Liver (tissue), 3 donors: ENCODE measurements around the gene HNRNPA3.

ENCODE experiments used
- ATF3 ChIP-seq: IDR thresholded peaks from 2 replicates; pipeline ENCODE4 v1.6.1; 2016; ENCODE audit warnings: antibody characterized with exemption
- CTCF ChIP-seq: fragments of 150-350 bp; IDR thresholded peaks from 2 replicates; pipeline ENCODE4 v1.5.1; 2017; ENCODE audit warnings: improper control_type of control experiment, low read depth, low read length; ENCODE audit not compliant: missing input control
- EGR1 ChIP-seq, 2 donors: IDR thresholded peaks; 2 replicates each; pipeline ENCODE4 v1.6.1; 2016 to 2018; ENCODE audit warnings: antibody characterized with exemption in 2 of 2, low read depth in 2 of 2
- FOXA1 ChIP-seq: IDR thresholded peaks from 2 replicates; pipeline ENCODE4 v1.6.1; 2016; ENCODE audit warnings: antibody characterized with exemption
- GABPA ChIP-seq, 2 donors: IDR thresholded peaks in 1 of 2; conservative IDR thresholded peaks in 1 of 2; 2 replicates each; pipeline ENCODE4 v1.6.1; 2016; ENCODE audit warnings: antibody characterized with exemption in 2 of 2, mild to moderate bottlenecking in 1 of 2, moderate library complexity in 1 of 2
- JUND ChIP-seq, 2 donors: IDR thresholded peaks; 2 replicates each; pipeline ENCODE4 v1.6.1; 2016; ENCODE audit warnings: antibody characterized with exemption in 2 of 2
- MAX ChIP-seq: IDR thresholded peaks from 2 replicates; pipeline ENCODE4 v1.6.1; 2016; ENCODE audit warnings: antibody characterized with exemption
- REST ChIP-seq: IDR thresholded peaks from 2 replicates; pipeline ENCODE4 v1.6.1; 2016; ENCODE audit warnings: antibody characterized with exemption, mild to moderate bottlenecking
- SP1 ChIP-seq: IDR thresholded peaks from 2 replicates; pipeline ENCODE4 v1.6.1; 2018; ENCODE audit warnings: antibody characterized with exemption, mild to moderate bottlenecking
- TF ChIP-seq, protein P1 (sequence below): IDR thresholded peaks from 2 replicates; pipeline ENCODE4 v1.6.1; 2016; ENCODE audit warnings: antibody characterized with exemption
- donor health status: healthy.
- donor health status: healthy.

DNA sequence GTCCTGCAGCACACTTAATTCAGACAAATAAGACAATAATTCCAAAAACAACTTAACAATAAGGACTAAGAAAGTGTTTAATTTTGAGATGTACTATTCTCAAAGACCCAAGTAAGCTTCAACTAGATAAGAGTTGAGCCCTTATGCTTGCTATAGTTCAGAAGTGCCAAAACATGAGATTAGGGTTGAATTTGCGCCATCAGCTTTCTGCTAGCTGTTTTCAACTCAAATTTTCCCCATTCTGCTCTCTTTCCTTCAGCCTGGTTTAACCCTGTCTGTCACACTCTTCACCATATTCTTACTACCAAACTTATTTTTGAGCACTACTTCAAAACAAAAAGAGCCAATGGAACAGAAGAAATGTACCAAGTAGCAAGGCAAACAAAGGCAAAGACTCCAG lies 47.8 kb downstream of the HNRNPA3 start:
- TF ChIP-seq GABPA (IDR thresholded peaks at IDR 0.05 in 1 of 2, conservative IDR thresholded peaks at IDR 0.05 in 1 of 2) (no peak), SP1 (no peak), CTCF (no peak), MAX (no peak), FOXA1 (no peak), ATF3 (no peak), REST (no peak), EGR1 (IDR thresholded peaks at IDR 0.05; ENCODE audit: low read depth in 2 of 2) (no peak), JUND (IDR thresholded peaks at IDR 0.05) (no peak)
- TF ChIP-seq, protein P1, sequence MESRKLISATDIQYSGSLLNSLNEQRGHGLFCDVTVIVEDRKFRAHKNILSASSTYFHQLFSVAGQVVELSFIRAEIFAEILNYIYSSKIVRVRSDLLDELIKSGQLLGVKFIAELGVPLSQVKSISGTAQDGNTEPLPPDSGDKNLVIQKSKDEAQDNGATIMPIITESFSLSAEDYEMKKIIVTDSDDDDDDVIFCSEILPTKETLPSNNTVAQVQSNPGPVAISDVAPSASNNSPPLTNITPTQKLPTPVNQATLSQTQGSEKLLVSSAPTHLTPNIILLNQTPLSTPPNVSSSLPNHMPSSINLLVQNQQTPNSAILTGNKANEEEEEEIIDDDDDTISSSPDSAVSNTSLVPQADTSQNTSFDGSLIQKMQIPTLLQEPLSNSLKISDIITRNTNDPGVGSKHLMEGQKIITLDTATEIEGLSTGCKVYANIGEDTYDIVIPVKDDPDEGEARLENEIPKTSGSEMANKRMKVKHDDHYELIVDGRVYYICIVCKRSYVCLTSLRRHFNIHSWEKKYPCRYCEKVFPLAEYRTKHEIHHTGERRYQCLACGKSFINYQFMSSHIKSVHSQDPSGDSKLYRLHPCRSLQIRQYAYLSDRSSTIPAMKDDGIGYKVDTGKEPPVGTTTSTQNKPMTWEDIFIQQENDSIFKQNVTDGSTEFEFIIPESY, result no peak
